Measurements from ENCODE around the gene TMC4.

DNA sequence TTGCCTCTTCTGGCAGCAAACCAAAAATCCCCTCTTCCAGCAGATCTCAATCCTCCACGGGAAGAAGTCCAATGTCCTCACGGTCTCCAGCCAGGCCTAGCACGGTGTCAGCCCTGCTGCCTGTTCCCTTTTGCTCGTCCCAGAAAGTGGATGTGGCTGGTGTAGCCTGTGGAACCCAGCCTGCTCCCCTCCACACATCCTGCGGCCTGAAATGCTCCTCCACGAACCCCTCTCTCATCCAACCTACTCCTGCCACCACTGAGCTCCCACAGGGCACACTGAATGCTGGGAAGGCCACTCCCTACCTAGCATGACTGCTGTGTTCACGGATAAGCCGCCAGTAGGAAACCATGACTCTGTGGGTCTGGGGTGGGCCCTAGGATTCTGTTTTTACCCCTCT, 13.4 kb upstream of the TMC4 start:
- TF ChIP-seq, protein P1, sequence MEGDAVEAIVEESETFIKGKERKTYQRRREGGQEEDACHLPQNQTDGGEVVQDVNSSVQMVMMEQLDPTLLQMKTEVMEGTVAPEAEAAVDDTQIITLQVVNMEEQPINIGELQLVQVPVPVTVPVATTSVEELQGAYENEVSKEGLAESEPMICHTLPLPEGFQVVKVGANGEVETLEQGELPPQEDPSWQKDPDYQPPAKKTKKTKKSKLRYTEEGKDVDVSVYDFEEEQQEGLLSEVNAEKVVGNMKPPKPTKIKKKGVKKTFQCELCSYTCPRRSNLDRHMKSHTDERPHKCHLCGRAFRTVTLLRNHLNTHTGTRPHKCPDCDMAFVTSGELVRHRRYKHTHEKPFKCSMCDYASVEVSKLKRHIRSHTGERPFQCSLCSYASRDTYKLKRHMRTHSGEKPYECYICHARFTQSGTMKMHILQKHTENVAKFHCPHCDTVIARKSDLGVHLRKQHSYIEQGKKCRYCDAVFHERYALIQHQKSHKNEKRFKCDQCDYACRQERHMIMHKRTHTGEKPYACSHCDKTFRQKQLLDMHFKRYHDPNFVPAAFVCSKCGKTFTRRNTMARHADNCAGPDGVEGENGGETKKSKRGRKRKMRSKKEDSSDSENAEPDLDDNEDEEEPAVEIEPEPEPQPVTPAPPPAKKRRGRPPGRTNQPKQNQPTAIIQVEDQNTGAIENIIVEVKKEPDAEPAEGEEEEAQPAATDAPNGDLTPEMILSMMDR (conservative IDR thresholded peaks at IDR 0.05): no peak
- TF ChIP-seq EZH2 (IDR thresholded peaks at IDR 0.05; ENCODE audit: low read depth): no peak

Data from PC-9 (cell line).